ENCODE data around the gene TMEM163. TPM values are rescaled to one million over a fixed set of nuclear protein-coding genes. Genes with fewer than 3 reads are reported as not detected.

Gene TMEM163
- total and polyA plus RNA-seq, 2 donors (not counting 3 experiments of a cell fraction or from before 2014, with no cell fraction given) = 1.0 to 2.8 TPM

- ChIA-PET POLR2A (no interaction called here), CTCF (interaction anchor here (1.1 to 1.2 kb wide), 2 partner anchors 83 to 574 kb away, joined by 4 read pairs; no protein-coding TSS in a partner anchor)
- dilution Hi-C loops (cut with MboI; ENCODE audit: extremely low pct_ligation_motif_present, low sequenced_read_pairs) = no loop called here
Measured at GRCh38 chr2:134458950-134459349, 259.9 kb downstream of the TMEM163 start.

GRCh38 chr2:134458473-134458853, 260.3 kb downstream of the TMEM163 start:
- H3K4me2 ChIP-seq (ENCODE audit: insufficient read depth, low read length) = no peak overlapping the region
- TF ChIP-seq EZH2 (IDR thresholded peaks at IDR 0.05; ENCODE audit: borderline replicate concordance, low read depth, low read length, severe bottlenecking) = no peak
- TF ChIP-seq FOS (IDR thresholded peaks at IDR 0.05; ENCODE audit: borderline replicate concordance, insufficient read depth, low read length) = no peak
- no peak for TF ChIP-seq MAX (IDR thresholded peaks at IDR 0.05; ENCODE audit: insufficient read depth, insufficient read length)
- H2AFZ ChIP-seq (ENCODE audit: low read depth, low read length) = no peak overlapping the region
- peaks cover 5% of the 10 kb centered on the region for H3K4me1 ChIP-seq (ENCODE audit: control insufficient read depth, extremely low read depth, insufficient read depth, low read length)
- no peak overlapping the region for H3K4me3 ChIP-seq (replicated peaks in 1 of 3; ENCODE audit: insufficient read depth in 1 of 3, low read depth in 1 of 3, low read length in 3 of 3)
- H3K79me2 ChIP-seq (ENCODE audit: control insufficient read depth, insufficient read depth, low read length) = no peaks in the 10 kb centered on the region
- H3K9ac ChIP-seq (replicated peaks; ENCODE audit: extremely low read depth, insufficient read depth, low read length) = no peak overlapping the region
- intact Hi-C loops (cut with micrococcal nuclease) (no loop called here), dilution Hi-C loops (cut with MboI; ENCODE audit: extremely low pct_ligation_motif_present, low sequenced_read_pairs) (no loop called here)
- no peaks in the 10 kb centered on the region for H3K27me3 ChIP-seq (ENCODE audit: control insufficient read depth in 2 of 2, insufficient read depth in 2 of 2, low read length in 2 of 2)
- FAIRE-seq (no peak), DNase-seq (ENCODE audit: low read depth, low spot score) (no peak)
- H3K9me1 ChIP-seq (replicated peaks; ENCODE audit: control insufficient read depth, extremely low read depth, insufficient read depth, low read length) = no peaks in the 10 kb centered on the region
- no peaks in the 10 kb centered on the region for H4K20me1 ChIP-seq (replicated peaks; ENCODE audit: control insufficient read depth, extremely low read depth, insufficient read depth, low read length)
- no peak overlapping the region for H3K27ac ChIP-seq (ENCODE audit: insufficient read depth, low read depth, low read length)
- no TSS peak for BruUV-seq (replicated peaks)
- no peaks in the 10 kb centered on the region for H3K9me3 ChIP-seq (replicated peaks; ENCODE audit: control insufficient read depth, insufficient read depth, low read length)
- no peaks in the 10 kb centered on the region for H3K36me3 ChIP-seq (ENCODE audit: control insufficient read depth in 2 of 2, extremely low read depth in 1 of 2, insufficient read depth in 2 of 2, low read length in 2 of 2)
- ChIA-PET CTCF (interaction anchor here (1.1 to 1.2 kb wide), 2 partner anchors 83 to 574 kb away, joined by 4 read pairs; no protein-coding TSS in a partner anchor), POLR2A (no interaction called here)

More at GRCh38 chr2:134458950-134459349, 259.9 kb downstream of the TMEM163 start:
- no peak overlapping the region for H3K4me3 ChIP-seq (replicated peaks in 1 of 3; ENCODE audit: insufficient read depth in 1 of 3, low read depth in 1 of 3, low read length in 3 of 3)
- H3K79me2 ChIP-seq (ENCODE audit: control insufficient read depth, insufficient read depth, low read length) = no peaks in the 10 kb centered on the region
- H3K27ac ChIP-seq (ENCODE audit: insufficient read depth, low read depth, low read length) = no peak overlapping the region
- H3K9me3 ChIP-seq (replicated peaks; ENCODE audit: control insufficient read depth, insufficient read depth, low read length) = no peaks in the 10 kb centered on the region
- no peaks in the 10 kb centered on the region for H3K9me1 ChIP-seq (replicated peaks; ENCODE audit: control insufficient read depth, extremely low read depth, insufficient read depth, low read length)
- FAIRE-seq = no peak
- H3K4me1 ChIP-seq (ENCODE audit: control insufficient read depth, extremely low read depth, insufficient read depth, low read length) = peaks cover 5% of the 10 kb centered on the region
- intact Hi-C loops (cut with micrococcal nuclease) = no loop called here
- no peaks in the 10 kb centered on the region for H3K36me3 ChIP-seq (ENCODE audit: control insufficient read depth in 2 of 2, extremely low read depth in 1 of 2, insufficient read depth in 2 of 2, low read length in 2 of 2)
- H3K9ac ChIP-seq (replicated peaks; ENCODE audit: extremely low read depth, insufficient read depth, low read length) = no peak overlapping the region
- DNase-seq (ENCODE audit: low read depth, low spot score) = no peak
- H2AFZ ChIP-seq (ENCODE audit: low read depth, low read length) = no peak overlapping the region
- no peak overlapping the region for H3K4me2 ChIP-seq (ENCODE audit: insufficient read depth, low read length)
- no peaks in the 10 kb centered on the region for H3K27me3 ChIP-seq (ENCODE audit: control insufficient read depth in 2 of 2, insufficient read depth in 2 of 2, low read length in 2 of 2)
- no TSS peak for BruUV-seq (replicated peaks)
- no peak for TF ChIP-seq MAX (IDR thresholded peaks at IDR 0.05; ENCODE audit: insufficient read depth, insufficient read length)
- H4K20me1 ChIP-seq (replicated peaks; ENCODE audit: control insufficient read depth, extremely low read depth, insufficient read depth, low read length) = no peaks in the 10 kb centered on the region
